Smooth muscle cell (in vitro differentiated cells): Measurements from ENCODE around the gene AUTS2. TPM values are rescaled to one million over a fixed set of nuclear protein-coding genes. Genes with fewer than 3 reads are reported as not detected.

Source experiments
- DNase-seq: peaks from one replicate; lab custom pipeline; 2025; ENCODE audit not compliant: unreplicated experiment; lab: John Stamatoyannopoulos, UW
- H2AFZ ChIP-seq: fragments of 200-600 bp; sonication (generic); 2 replicates; pipeline ENCODE4 v1.6.0; 2016; ENCODE audit warnings: antibody characterized with exemption, low read depth, mild to moderate bottlenecking
- H3F3A ChIP-seq: fragments of 200-600 bp; sonication (generic); 2 replicates; pipeline ENCODE4 v1.6.0; 2017; ENCODE audit warnings: antibody characterized with exemption, low read depth
- H3K27ac ChIP-seq: fragments of 200-600 bp; sonication (generic); 2 replicates; pipeline ENCODE4 v1.5.1; 2016; ENCODE audit warnings: low read depth, mild to moderate bottlenecking
- H3K27me3 ChIP-seq: fragments of 200-600 bp; sonication (generic); 2 replicates; pipeline ENCODE4 v1.6.1; 2016; ENCODE audit warnings: low read depth, mild to moderate bottlenecking
- H3K36me3 ChIP-seq: fragments of 200-600 bp; sonication (generic); 2 replicates; pipeline ENCODE4 v1.5.1; 2016; ENCODE audit warnings: low read depth
- H3K4me1 ChIP-seq: fragments of 200-600 bp; sonication (generic); 2 replicates; pipeline ENCODE4 v1.5.1; 2016; ENCODE audit warnings: low read depth
- H3K4me2 ChIP-seq: fragments of 200-600 bp; sonication (generic); 2 replicates; pipeline ENCODE4 v1.6.0; 2016; ENCODE audit warnings: mild to moderate bottlenecking
- H3K4me3 ChIP-seq: fragments of 200-600 bp; sonication (generic); 2 replicates; pipeline ENCODE4 v1.5.1; 2016; ENCODE audit warnings: mild to moderate bottlenecking
- H3K79me2 ChIP-seq: fragments of 200-600 bp; sonication (generic); 2 replicates; pipeline ENCODE4 v1.6.0; 2016; ENCODE audit warnings: low read depth, mild to moderate bottlenecking
- H3K9ac ChIP-seq: fragments of 200-600 bp; sonication (generic); 2 replicates; pipeline ENCODE4 v1.6.0; 2016; ENCODE audit warnings: low read depth
- H3K9me3 ChIP-seq: fragments of 200-600 bp; sonication (generic); replicated peaks from 2 replicates; pipeline ENCODE4 v1.5.1; 2016; ENCODE audit warnings: low read depth
- H4K20me1 ChIP-seq: fragments of 200-600 bp; sonication (generic); 2 replicates; pipeline ENCODE4 v1.6.0; 2016; ENCODE audit warnings: low read depth
- WGBS: methylation state at CpG from one replicate; pipeline ENCODE4 v1.1.7; 2016; ENCODE audit warnings: low lambda C conversion rate; 5-methylcytosine and 5-hydroxymethylcytosine counted together
- polyA plus RNA-seq: library from polyadenylated mRNA; unstranded; fragments of >200 nt; fragmentation: Nextera tagmentation; extraction: Ambion mirVana; gene quantifications from 2 replicates; pipeline ENCODE4 v1.2.1, GENCODE V29; 2016
- total RNA-seq: library from RNA; depleted of rRNA; stranded (reverse); fragments of >200 nt; gene quantifications from 2 replicates; pipeline ENCODE4 v1.2.3, GENCODE V29; 2014
- TF ChIP-seq, protein P1 (sequence below): fragments of 200-600 bp; sonication (generic); IDR thresholded peaks from 2 replicates; pipeline ENCODE4 v1.5.1; 2017; ENCODE audit warnings: borderline replicate concordance, mild to moderate bottlenecking, antibody characterized with exemption; ENCODE audit not compliant: insufficient read depth, poor library complexity, severe bottlenecking

Gene AUTS2
- total and polyA plus RNA-seq, 2 experiments from 2014 or later: 6.5 to 8.6 TPM

DNA sequence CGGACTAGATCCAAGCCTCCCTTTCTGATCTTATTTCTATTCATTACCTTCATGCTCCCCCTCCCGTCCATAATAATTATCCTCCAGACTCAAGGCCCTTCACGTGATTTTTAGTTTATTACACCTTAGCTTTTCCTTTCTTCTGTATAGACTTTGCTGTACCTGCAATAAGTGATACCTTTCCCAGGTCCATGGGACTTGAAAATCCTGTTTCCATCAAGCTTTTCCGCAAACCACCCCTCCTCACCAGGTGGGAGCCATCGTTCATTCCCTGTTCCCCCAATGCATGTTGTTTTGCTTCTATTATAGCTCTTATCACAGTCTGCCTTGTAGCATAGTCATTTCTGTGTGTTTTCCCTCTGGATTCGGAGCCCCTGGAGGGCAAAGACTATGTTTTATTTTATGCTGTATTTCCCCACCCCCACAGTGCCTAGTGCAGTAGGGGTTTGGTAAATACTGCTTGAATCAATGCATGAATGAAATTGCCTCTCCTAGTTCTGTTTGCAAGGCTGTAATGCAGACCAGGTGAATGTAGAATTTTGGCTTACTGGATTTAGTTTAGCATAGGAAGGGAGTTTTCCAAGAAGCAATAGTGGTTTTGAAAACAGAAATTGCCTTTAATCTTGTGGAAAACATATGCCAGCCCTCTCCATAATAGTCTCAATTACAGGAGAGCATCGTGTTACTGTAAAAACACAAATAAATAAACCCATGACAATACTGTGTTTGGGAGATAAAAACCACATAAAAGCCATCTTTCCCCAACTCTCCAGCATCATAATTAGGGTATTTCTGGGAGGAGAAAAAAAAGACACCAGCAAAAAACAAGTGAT lies 213.4 kb downstream of the AUTS2 start:
- TF ChIP-seq, protein P1, sequence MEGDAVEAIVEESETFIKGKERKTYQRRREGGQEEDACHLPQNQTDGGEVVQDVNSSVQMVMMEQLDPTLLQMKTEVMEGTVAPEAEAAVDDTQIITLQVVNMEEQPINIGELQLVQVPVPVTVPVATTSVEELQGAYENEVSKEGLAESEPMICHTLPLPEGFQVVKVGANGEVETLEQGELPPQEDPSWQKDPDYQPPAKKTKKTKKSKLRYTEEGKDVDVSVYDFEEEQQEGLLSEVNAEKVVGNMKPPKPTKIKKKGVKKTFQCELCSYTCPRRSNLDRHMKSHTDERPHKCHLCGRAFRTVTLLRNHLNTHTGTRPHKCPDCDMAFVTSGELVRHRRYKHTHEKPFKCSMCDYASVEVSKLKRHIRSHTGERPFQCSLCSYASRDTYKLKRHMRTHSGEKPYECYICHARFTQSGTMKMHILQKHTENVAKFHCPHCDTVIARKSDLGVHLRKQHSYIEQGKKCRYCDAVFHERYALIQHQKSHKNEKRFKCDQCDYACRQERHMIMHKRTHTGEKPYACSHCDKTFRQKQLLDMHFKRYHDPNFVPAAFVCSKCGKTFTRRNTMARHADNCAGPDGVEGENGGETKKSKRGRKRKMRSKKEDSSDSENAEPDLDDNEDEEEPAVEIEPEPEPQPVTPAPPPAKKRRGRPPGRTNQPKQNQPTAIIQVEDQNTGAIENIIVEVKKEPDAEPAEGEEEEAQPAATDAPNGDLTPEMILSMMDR: no peak
- Histone ChIP-seq H3K36me3 (no peaks in the 10 kb centered on the region), H3F3A (peaks cover 5% of the 10 kb centered on the region), H2AFZ (no peak overlapping the region), H3K9me3 (no peaks in the 10 kb centered on the region), H3K9ac (no peak overlapping the region), H3K4me1 (peaks cover 10% of the 10 kb centered on the region), H3K27me3 (peaks cover 2% of the 10 kb centered on the region), H4K20me1 (peaks cover 36% of the 10 kb centered on the region), H3K79me2 (no peaks in the 10 kb centered on the region), H3K4me2 (no peak overlapping the region), H3K27ac (no peak overlapping the region), H3K4me3 (no peak overlapping the region)
- DNase-seq: no peak
- WGBS: 76% methylated on average over 7 of the region's 7 CpGs

DNA sequence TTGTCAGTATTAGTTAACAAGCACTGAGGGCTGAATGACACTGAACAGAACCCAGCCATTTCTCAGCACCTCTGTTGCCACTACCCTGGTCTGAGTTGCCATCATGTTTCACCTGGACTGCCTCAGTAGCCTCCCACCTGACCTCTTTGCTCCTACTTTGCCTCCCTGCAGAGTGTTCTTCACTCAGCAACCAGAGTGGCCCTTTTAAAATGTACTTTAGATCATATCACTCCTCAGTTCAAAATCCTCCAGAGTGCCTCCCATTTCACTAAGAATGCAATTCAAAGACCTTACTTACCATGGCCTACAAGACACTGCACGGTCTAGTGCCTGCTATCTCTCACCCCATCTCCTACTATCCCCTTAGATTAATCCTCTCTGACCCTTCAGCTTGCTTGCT lies 214.5 kb downstream of the AUTS2 start:
- DNase-seq: no peak
- no peaks in the 10 kb centered on the region for H3K9me3 ChIP-seq
- H3K9ac ChIP-seq: no peak overlapping the region
- peaks cover 46% of the 10 kb centered on the region for H4K20me1 ChIP-seq
- no peaks in the 10 kb centered on the region for H3K79me2 ChIP-seq
- no peak overlapping the region for H3K27ac ChIP-seq
- peaks cover 15% of the 10 kb centered on the region for H3K4me1 ChIP-seq
- TF ChIP-seq, protein P1: no peak
- H3K4me3 ChIP-seq: no peak overlapping the region
- H3F3A ChIP-seq: no peaks in the 10 kb centered on the region
- no peaks in the 10 kb centered on the region for H3K36me3 ChIP-seq
- H2AFZ ChIP-seq: no peak overlapping the region
- H3K4me2 ChIP-seq: no peak overlapping the region
- H3K27me3 ChIP-seq: peaks cover 2% of the 10 kb centered on the region
- WGBS: 32% methylated on average over 1 of the region's 1 CpG

DNA sequence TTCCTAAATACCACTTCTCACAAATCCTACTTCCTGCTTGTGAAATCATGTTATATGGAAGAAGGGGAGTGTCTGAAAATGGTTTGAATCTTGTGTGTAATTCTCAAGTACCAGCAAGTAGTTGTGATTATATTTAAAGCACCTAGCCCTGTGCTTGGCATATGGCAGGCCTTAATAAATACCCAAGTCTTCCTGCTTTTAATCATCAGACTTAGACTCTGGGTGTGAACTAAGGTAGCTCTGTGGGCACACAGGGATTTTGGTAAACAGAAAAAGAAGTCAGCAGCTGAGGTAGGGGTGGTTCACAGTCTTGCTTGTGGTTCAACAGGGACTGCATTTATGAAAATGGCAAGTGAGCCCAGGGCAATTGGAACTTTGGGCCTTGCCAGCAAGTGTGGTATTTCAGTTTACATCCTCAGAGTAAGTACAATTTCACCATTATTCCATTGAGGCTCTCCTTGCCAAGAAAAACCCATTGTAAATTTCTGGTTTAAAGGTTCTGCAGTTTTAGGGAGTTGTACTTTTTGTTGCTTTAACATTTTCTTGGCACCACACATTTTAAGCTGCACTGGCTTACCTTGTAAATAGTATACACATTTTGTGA lies 215.5 kb downstream of the AUTS2 start:
- TF ChIP-seq, protein P1: no peak
- H3K4me1 ChIP-seq: peaks cover 15% of the 10 kb centered on the region
- peaks cover 56% of the 10 kb centered on the region for H4K20me1 ChIP-seq
- no peak overlapping the region for H3K4me2 ChIP-seq
- peaks cover 2% of the 10 kb centered on the region for H3K27me3 ChIP-seq
- no peaks in the 10 kb centered on the region for H3K9me3 ChIP-seq
- H3K4me3 ChIP-seq: no peak overlapping the region
- no peak for DNase-seq
- H3K9ac ChIP-seq: no peak overlapping the region
- no peak overlapping the region for H3K27ac ChIP-seq
- H3K36me3 ChIP-seq: no peaks in the 10 kb centered on the region
- H3F3A ChIP-seq: no peaks in the 10 kb centered on the region
- no peak overlapping the region for H2AFZ ChIP-seq
- H3K79me2 ChIP-seq: no peaks in the 10 kb centered on the region
